ENCODE results near the gene RBMS3. TPM values are rescaled to one million over a fixed set of nuclear protein-coding genes. Genes with fewer than 3 reads are reported as not detected.
A peak's percentile ranks its signal among the peaks of the same experiment; 100 is the strongest.
"Not testable (repeated sequence)": the region's sequence is repeated elsewhere in the genome, so short reads cannot be mapped to it uniquely, and the experiment has no call there.

Gene RBMS3
- total RNA-seq, 2 experiments from 2014 or later, result 0.15 to 3.0 TPM

- Mint-ChIP-seq H3K4me3 (no peak overlapping the region), H3K27me3 (no peaks in the 10 kb centered on the region), H3K4me1 (no peaks in the 10 kb centered on the region), H3K9me3 (ENCODE audit: low read depth) (no peaks in the 10 kb centered on the region), H3K27ac (no peak overlapping the region), H3K36me3 (no peaks in the 10 kb centered on the region)
- CTCF ChIA-PET, result no interaction called here
- ATAC-seq, result no peak
- DNase-seq, result no peak
These were observed 369.1 kb downstream of the RBMS3 start for GRCh38 chr3:29649815-29650547.

GRCh38 chr3:29653680-29654079, 372.8 kb downstream of the RBMS3 start:
- H3K27me3 Mint-ChIP-seq, result no peaks in the 10 kb centered on the region
- no peaks in the 10 kb centered on the region for H3K9me3 Mint-ChIP-seq (ENCODE audit: low read depth)
- no peaks in the 10 kb centered on the region for H3K36me3 Mint-ChIP-seq
- H3K4me1 Mint-ChIP-seq, result no peaks in the 10 kb centered on the region
- ATAC-seq, result no peak
- no peak overlapping the region for H3K4me3 Mint-ChIP-seq
- CTCF ChIA-PET, result no interaction called here
- no peak overlapping the region for H3K27ac Mint-ChIP-seq
- DNase-seq, result no peak

GRCh38 chr3:29655015-29655747, 374.3 kb downstream of the RBMS3 start:
- H3K36me3 Mint-ChIP-seq, result no peaks in the 10 kb centered on the region
- no peak for DNase-seq
- no peaks in the 10 kb centered on the region for H3K4me1 Mint-ChIP-seq
- no peak overlapping the region for H3K4me3 Mint-ChIP-seq
- H3K27ac Mint-ChIP-seq, result no peak overlapping the region
- no peaks in the 10 kb centered on the region for H3K27me3 Mint-ChIP-seq
- CTCF ChIA-PET, result no interaction called here
- no peak for ATAC-seq
- H3K9me3 Mint-ChIP-seq (ENCODE audit: low read depth), result no peaks in the 10 kb centered on the region

- H3K9me3 Mint-ChIP-seq (ENCODE audit: low read depth), result no peaks in the 10 kb centered on the region
- CTCF ChIA-PET, result no interaction called here
- no peak overlapping the region for H3K27ac Mint-ChIP-seq
- no peaks in the 10 kb centered on the region for H3K36me3 Mint-ChIP-seq
- H3K27me3 Mint-ChIP-seq, result no peaks in the 10 kb centered on the region
- H3K4me3 Mint-ChIP-seq, result no peak overlapping the region
- DNase-seq (no peak), ATAC-seq (no peak)
- H3K4me1 Mint-ChIP-seq, result no peaks in the 10 kb centered on the region
These were observed 384.8 kb downstream of the RBMS3 start for GRCh38 chr3:29665688-29666087.

- CTCF ChIA-PET, result no interaction called here
- H3K9me3 Mint-ChIP-seq (ENCODE audit: low read depth), result peaks cover 2% of the 10 kb centered on the region
- H3K36me3 Mint-ChIP-seq, result no peaks in the 10 kb centered on the region
- no peaks in the 10 kb centered on the region for H3K27me3 Mint-ChIP-seq
- no peak overlapping the region for H3K27ac Mint-ChIP-seq
- DNase-seq (no peak), ATAC-seq (no peak)
- no peak overlapping the region for H3K4me3 Mint-ChIP-seq
- H3K4me1 Mint-ChIP-seq, result no peaks in the 10 kb centered on the region
These were observed 387.4 kb downstream of the RBMS3 start for GRCh38 chr3:29668233-29668632.

GRCh38 chr3:29668728-29669127, 387.9 kb downstream of the RBMS3 start:
- Mint-ChIP-seq H3K4me3 (no peak overlapping the region), H3K36me3 (no peaks in the 10 kb centered on the region), H3K27ac (no peak overlapping the region)

GRCh38 chr3:29670476-29670875, 389.6 kb downstream of the RBMS3 start:
- DNase-seq; H3K27ac Mint-ChIP-seq; H3K36me3 Mint-ChIP-seq; H3K27me3 Mint-ChIP-seq; H3K9me3 Mint-ChIP-seq (ENCODE audit: low read depth); H3K4me1 Mint-ChIP-seq; CTCF ChIA-PET; H3K4me3 Mint-ChIP-seq; ATAC-seq: not testable (repeated sequence)

More at GRCh38 chr3:29668728-29669127, 387.9 kb downstream of the RBMS3 start:
- H3K9me3 Mint-ChIP-seq (ENCODE audit: low read depth), result peaks cover 2% of the 10 kb centered on the region
- CTCF ChIA-PET, result no interaction called here
- ATAC-seq, result no peak
- no peaks in the 10 kb centered on the region for H3K4me1 Mint-ChIP-seq
- no peaks in the 10 kb centered on the region for H3K27me3 Mint-ChIP-seq
- DNase-seq, result no peak

- ATAC-seq (no peak), DNase-seq (no peak)
- Mint-ChIP-seq H3K4me3 (no peak overlapping the region), H3K36me3 (no peaks in the 10 kb centered on the region), H3K4me1 (no peaks in the 10 kb centered on the region), H3K9me3 (ENCODE audit: low read depth) (peaks cover 2% of the 10 kb centered on the region), H3K27me3 (no peaks in the 10 kb centered on the region), H3K27ac (no peak overlapping the region)
- CTCF ChIA-PET, result no interaction called here
These were observed 396.6 kb downstream of the RBMS3 start for GRCh38 chr3:29677421-29677820.

- Mint-ChIP-seq H3K36me3 (no peaks in the 10 kb centered on the region), H3K27ac (no peak overlapping the region), H3K4me1 (no peaks in the 10 kb centered on the region), H3K4me3 (no peak overlapping the region), H3K9me3 (ENCODE audit: low read depth) (no peaks in the 10 kb centered on the region), H3K27me3 (no peaks in the 10 kb centered on the region)
- ATAC-seq, result no peak
- CTCF ChIA-PET, result no interaction called here
- no peak for DNase-seq
These were observed 399.1 kb downstream of the RBMS3 start for GRCh38 chr3:29679944-29680343.

GRCh38 chr3:29683018-29683993, 402.4 kb downstream of the RBMS3 start:
- Mint-ChIP-seq H3K4me1 (peaks cover 8% of the 10 kb centered on the region), H3K4me3 (no peak overlapping the region), H3K27me3 (no peaks in the 10 kb centered on the region), H3K27ac (no peak overlapping the region), H3K9me3 (ENCODE audit: low read depth) (no peaks in the 10 kb centered on the region), H3K36me3 (no peaks in the 10 kb centered on the region)
- DNase-seq, result no peak
- CTCF ChIA-PET, result no interaction called here
- ATAC-seq, result no peak

GRCh38 chr3:29686889-29687592, 406.2 kb downstream of the RBMS3 start:
- H3K27ac Mint-ChIP-seq, result no peak overlapping the region
- H3K36me3 Mint-ChIP-seq, result no peaks in the 10 kb centered on the region
- no peaks in the 10 kb centered on the region for H3K9me3 Mint-ChIP-seq (ENCODE audit: low read depth)
- peak; percentile 82 for ATAC-seq
- CTCF ChIA-PET, result no interaction called here
- H3K27me3 Mint-ChIP-seq, result no peaks in the 10 kb centered on the region
- H3K4me1 Mint-ChIP-seq, result peaks cover 8% of the 10 kb centered on the region
- no peak for DNase-seq
- no peak overlapping the region for H3K4me3 Mint-ChIP-seq

GRCh38 chr3:29690686-29691353, 409.9 kb downstream of the RBMS3 start:
- no peak overlapping the region for H3K4me3 Mint-ChIP-seq
- no peaks in the 10 kb centered on the region for H3K36me3 Mint-ChIP-seq
- peaks cover 3% of the 10 kb centered on the region for H3K27me3 Mint-ChIP-seq
- ATAC-seq, result no peak
- DNase-seq, result no peak
- CTCF ChIA-PET, result no interaction called here
- no peak overlapping the region for H3K27ac Mint-ChIP-seq
- H3K9me3 Mint-ChIP-seq (ENCODE audit: low read depth), result no peaks in the 10 kb centered on the region
- peaks cover 8% of the 10 kb centered on the region for H3K4me1 Mint-ChIP-seq

GRCh38 chr3:29693863-29694262, 413.0 kb downstream of the RBMS3 start:
- no peak for ATAC-seq
- CTCF ChIA-PET, result no interaction called here

More at GRCh38 chr3:29693863-29694262, 413.0 kb downstream of the RBMS3 start:
- no peak for DNase-seq
- Mint-ChIP-seq H3K4me3 (no peak overlapping the region), H3K4me1 (no peaks in the 10 kb centered on the region), H3K9me3 (ENCODE audit: low read depth) (no peaks in the 10 kb centered on the region), H3K27me3 (peaks cover 3% of the 10 kb centered on the region), H3K36me3 (no peaks in the 10 kb centered on the region), H3K27ac (no peak overlapping the region)

All from activated CD8-positive, alpha-beta memory T cell treated with anti-CD3 and anti-CD28 coated beads, Interleukin-2, amount 10 ng/mL, durations not matched to agents 7 days and 5 days (primary cell).